Pons (tissue), 1 donor: Measurements from ENCODE around the gene TNFRSF9.

Experiments used
- DNase-seq: peaks from one replicate; pipeline ENCODE4 v3.0.0-alpha.2; 2016; ENCODE audit warnings: low spot score

Gene TNFRSF9

GRCh38 chr1:7916501-7916830 lies 24.2 kb downstream of the TNFRSF9 start:
- no peak for DNase-seq

- no peak for DNase-seq
Measured at GRCh38 chr1:7915826-7916500, 24.7 kb downstream of the TNFRSF9 start.

GRCh38 chr1:7912743-7913557 lies 27.7 kb downstream of the TNFRSF9 start:
- DNase-seq = no peak

- no peak for DNase-seq
Measured at GRCh38 chr1:7912145-7912544, 28.5 kb downstream of the TNFRSF9 start.

- DNase-seq = no peak
Measured at GRCh38 chr1:7905262-7905661, 35.4 kb downstream of the TNFRSF9 start.

DNA sequence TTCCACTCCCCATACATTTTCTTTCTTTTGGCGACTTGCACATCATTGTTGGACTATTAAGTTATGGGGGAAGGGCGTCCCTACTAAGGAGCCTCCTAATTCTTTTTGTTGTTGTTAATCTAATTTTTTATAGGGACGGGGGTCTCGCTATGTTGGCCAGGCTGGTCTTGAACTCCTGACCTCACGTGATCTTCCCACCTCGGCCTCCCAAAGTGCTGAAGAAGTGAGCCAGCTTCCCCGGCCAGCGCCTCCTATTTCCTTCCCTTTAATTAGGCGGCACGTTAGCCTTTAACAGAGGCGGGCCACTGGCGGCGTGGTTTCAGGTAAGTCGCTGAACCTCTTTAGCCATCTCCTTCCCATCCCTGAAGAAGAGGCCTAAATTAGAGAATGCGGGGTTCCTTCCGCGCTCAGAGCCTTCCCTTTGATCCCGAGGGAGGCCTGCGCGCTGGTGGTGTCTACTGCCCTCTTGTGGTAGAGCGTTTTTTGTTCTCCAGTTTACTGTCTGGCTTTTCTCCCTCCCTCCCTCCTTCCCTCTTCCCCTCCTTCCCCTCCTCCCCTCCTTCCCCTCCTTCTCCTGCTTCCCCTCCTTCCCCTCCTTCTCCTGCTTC lies 38.1 kb downstream of the TNFRSF9 start:
- DNase-seq = peak; percentile 54

GRCh38 chr1:7899741-7900140 lies 40.9 kb downstream of the TNFRSF9 start:
- DNase-seq = peak; percentile 8

- DNase-seq = no peak
Measured at GRCh38 chr1:7898962-7899361, 41.7 kb downstream of the TNFRSF9 start.

GRCh38 chr1:7896994-7897393 lies 43.6 kb downstream of the TNFRSF9 start:
- no peak for DNase-seq

- DNase-seq = no peak
Measured at GRCh38 chr1:7893529-7894180, 47.0 kb downstream of the TNFRSF9 start.

GRCh38 chr1:7891804-7892203 lies 48.8 kb downstream of the TNFRSF9 start:
- DNase-seq = no peak

DNA sequence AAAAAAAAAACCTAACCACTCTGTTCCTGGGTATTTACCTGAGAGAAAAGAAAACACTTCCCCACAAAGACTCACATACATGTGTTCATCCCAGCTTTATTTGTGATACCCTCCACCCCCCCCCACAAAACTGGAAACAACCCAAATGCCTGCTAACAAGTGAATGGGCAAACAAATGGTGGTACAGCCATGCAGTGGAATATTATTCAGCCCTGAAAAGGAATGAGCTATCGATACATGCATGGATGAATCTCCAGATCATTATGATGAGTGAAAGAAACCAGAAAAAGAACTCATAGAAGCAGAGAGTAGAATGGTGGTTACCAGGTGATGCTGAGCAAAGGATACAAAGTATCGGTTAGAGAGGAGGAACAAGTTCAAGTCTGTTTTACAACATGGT lies 49.8 kb downstream of the TNFRSF9 start:
- no peak for DNase-seq

DNA sequence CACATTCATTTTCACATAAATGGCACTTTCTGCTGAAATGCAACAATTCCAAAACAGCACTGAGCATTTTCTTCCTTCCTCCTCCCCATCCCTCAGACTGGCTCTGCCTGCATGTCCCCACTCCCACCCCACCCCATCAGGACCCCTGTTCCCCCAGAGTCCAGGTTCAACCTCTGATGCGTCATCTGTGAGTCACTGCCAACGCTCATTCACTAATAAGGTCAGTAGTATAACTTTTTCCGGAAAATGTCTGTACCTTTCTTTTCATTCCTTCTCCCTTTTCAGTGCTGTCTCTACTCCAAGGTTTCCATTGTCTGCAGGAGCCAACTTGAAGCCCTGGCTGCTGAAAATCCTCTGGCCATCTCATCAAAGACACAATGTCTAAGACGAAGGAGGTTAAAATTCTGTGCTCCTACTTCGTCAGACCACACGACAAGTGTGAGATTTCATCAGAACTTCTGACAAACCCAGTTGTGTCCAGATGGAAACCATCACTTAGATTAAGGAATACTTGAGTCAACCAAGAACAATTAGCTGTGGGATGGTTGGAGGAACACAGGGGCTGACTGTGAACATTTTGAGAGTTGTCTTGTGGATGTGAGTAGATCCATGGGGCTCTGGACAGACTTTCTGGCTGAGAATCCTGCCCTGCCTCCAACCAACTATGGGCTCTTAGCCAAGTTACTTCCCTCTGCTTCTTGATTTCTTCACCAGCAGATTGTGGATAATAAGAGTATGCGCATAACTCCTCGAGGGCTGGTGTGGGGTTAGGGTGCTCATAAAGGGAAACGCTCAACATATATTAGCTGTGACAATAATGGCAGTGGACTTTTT lies 52.2 kb downstream of the TNFRSF9 start:
- DNase-seq = no peak

DNA sequence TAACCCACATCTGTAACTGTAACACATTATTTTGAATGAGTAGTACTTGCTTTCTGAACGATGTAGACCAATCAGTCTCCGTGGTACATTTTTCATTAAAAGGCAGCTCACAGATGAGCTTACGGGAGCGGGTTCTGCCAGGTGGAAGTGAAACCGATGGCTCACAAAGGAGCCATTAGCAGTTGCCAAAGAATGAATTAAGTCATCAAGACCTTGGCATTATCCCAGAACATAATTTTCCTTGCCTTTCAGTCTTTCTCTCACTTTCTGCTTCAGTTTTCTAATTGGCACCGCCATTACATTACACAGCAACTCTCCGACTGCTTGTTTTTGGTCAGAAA lies 54.3 kb downstream of the TNFRSF9 start:
- DNase-seq = peak; percentile 35

GRCh38 chr1:7885513-7886404 lies 54.9 kb downstream of the TNFRSF9 start:
- no peak for DNase-seq

DNA sequence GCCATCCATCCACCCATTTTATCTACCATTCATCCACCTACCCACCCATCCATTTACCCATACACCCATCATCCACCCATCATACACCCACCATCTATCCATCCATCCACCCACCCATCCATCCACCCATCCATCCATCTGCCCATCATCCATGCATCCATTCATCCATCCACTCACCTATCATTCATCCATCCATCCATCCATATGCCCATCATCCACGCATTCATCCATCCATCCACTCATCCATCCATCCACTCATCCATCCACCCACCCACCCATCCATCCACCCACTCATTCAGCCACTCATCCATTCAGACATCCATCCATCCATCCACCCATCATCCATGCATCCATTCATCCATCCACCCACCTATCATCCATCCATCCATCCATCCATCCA lies 55.9 kb downstream of the TNFRSF9 start:
- DNase-seq = no peak

- DNase-seq = no peak
Measured at GRCh38 chr1:7879228-7879627, 61.4 kb downstream of the TNFRSF9 start.

DNA sequence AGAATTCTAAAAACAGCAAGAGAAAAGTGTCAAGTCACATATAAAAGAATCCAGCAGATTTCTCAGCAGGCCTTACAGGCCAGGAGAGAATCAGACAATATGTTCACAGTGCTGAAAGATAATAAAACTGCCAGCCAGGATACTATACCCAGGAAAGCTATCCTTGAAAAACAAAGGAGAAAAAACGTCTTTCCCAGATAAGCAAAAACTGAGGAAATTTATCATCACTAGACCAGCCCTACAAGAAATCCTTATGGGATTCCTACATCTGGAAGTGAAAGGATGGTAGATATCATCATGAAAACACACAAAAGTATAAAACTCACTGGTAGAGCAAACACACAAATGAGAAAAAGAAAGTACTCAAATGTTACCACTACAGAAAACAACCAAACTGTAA lies 62.6 kb downstream of the TNFRSF9 start:
- no peak for DNase-seq

GRCh38 chr1:7873801-7874795 lies 66.5 kb downstream of the TNFRSF9 start:
- no peak for DNase-seq

DNA sequence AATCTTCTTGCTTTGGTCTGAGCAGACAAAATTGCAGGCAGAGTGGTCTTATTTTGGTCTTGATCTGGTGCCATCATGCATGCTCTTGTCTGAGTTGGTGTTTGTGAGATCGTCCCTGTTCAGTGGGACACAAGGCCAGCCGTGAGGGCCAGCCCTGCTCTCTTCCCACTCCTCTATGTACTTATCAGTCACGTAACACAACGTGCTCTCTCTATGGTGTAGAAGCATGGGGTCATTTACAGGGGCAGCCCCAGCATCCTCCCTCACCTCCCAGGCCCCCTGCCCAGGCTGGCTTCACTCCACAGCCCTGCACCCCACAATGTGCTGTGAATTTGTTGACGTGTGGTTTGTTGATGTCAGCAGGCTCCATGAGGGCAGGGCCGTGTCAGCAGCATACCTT lies 69.5 kb downstream of the TNFRSF9 start:
- DNase-seq = no peak
